Posterior vena cava (tissue), 2 donors: Measurements from ENCODE around the gene XRCC1. TPM values are rescaled to one million over a fixed set of nuclear protein-coding genes. Genes with fewer than 3 reads are reported as not detected.
A peak's percentile ranks its signal among the peaks of the same experiment; 100 is the strongest.

Source experiments
- DNase-seq: peaks from one replicate; pipeline ENCODE4 v3.0.0-alpha.2; 2020; ENCODE audit warnings: low spot score
- intact Hi-C, 2 donors: fragments of 100-400 bp; cut with DNase I; formaldehyde crosslinking; loops; one replicate each; pipeline versions ENCODE4 v1.14.1 to v1.14.2; 2022 to 2023
- long read RNA-seq, 2 donors: library from polyadenylated mRNA; unstranded; transcript quantifications; one replicate each; pipeline ENCODE4 v2.0.0, GENCODE V29; 2020 to 2021
- total RNA-seq, 2 donors: library from RNA; stranded (reverse); fragmentation: NEBNext Ultra II Directional; extraction: Animal tissue kit (Norgen Biotek cat#: 25700); gene quantifications; one replicate each; pipeline ENCODE4 v1.2.1, GENCODE V29; 2021
- donor health status: DM: yes; HTN: yes; CAD: no.
- donor health status: DM: yes; HTN: yes; CAD: no.

The XRCC1 gene, protein sequence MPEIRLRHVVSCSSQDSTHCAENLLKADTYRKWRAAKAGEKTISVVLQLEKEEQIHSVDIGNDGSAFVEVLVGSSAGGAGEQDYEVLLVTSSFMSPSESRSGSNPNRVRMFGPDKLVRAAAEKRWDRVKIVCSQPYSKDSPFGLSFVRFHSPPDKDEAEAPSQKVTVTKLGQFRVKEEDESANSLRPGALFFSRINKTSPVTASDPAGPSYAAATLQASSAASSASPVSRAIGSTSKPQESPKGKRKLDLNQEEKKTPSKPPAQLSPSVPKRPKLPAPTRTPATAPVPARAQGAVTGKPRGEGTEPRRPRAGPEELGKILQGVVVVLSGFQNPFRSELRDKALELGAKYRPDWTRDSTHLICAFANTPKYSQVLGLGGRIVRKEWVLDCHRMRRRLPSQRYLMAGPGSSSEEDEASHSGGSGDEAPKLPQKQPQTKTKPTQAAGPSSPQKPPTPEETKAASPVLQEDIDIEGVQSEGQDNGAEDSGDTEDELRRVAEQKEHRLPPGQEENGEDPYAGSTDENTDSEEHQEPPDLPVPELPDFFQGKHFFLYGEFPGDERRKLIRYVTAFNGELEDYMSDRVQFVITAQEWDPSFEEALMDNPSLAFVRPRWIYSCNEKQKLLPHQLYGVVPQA
- total RNA-seq, result 10 to 100 TPM; 13.7 to 14.2 TPM
- long read RNA-seq, donor 1, transcript XRCC1-201 (17 exons, 2,802 nt), result major isoform, 5 of 8 reads
- long read RNA-seq, donor 1, partial matches to known transcripts, result 3 of 8 reads
- long read RNA-seq, donor 1, other reads (novel, unspliced or antisense), result 0 of 8 reads
- long read RNA-seq, donor 2, transcript XRCC1-201 (17 exons, 2,802 nt), result major isoform, 41 of 77 reads
- long read RNA-seq, donor 2, partial matches to known transcripts, result 27 of 77 reads
- long read RNA-seq, donor 2, other reads (novel, unspliced or antisense), result 9 of 77 reads

GRCh38 chr19:43575156-43575950 is at the start of gene XRCC1, which contains the start of gene PINLYP:
TSS of gene XRCC1 (minus strand) at chr19:43575527. CDS start at chr19:43575458, 69 bp downstream.
TSS of gene PINLYP (plus strand) at chr19:43575801. CDS start at chr19:43577192, 1,391 bp downstream.
- intact Hi-C loops, result no loop called here
- DNase-seq, result peak; percentile 99

DNA sequence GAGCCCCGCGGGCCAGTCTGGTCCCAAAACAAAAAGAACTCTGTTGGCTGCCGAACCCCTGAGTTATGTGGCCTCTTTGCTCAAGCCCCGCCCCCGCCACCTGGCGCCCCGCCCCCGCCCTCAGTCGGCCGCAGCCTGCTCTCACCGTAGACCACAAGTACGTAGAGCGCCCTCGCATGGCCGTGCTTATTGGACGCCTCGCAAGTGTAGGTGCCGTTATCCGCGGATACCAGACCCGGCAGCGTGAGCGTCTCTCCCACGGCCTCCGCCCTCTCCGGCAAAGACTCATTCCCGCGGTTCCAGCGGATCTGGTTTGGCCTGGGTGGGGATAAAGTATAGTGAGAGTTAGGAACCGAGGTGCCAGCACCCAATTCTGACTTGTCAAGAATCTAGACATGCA is 49.6 kb upstream of the XRCC1 start:
- intact Hi-C loops, result no loop called here
- no peak for DNase-seq

GRCh38 chr19:43623889-43624670 is 48.8 kb upstream of the XRCC1 start:
- intact Hi-C loops, result no loop called here
- DNase-seq, result no peak

- DNase-seq, result no peak
- intact Hi-C loops, result no loop called here
These were observed 47.6 kb upstream of the XRCC1 start for GRCh38 chr19:43622956-43623355.

- DNase-seq, result no peak
- intact Hi-C loops, result no loop called here
These were observed 46.7 kb upstream of the XRCC1 start for GRCh38 chr19:43622070-43622469.

DNA sequence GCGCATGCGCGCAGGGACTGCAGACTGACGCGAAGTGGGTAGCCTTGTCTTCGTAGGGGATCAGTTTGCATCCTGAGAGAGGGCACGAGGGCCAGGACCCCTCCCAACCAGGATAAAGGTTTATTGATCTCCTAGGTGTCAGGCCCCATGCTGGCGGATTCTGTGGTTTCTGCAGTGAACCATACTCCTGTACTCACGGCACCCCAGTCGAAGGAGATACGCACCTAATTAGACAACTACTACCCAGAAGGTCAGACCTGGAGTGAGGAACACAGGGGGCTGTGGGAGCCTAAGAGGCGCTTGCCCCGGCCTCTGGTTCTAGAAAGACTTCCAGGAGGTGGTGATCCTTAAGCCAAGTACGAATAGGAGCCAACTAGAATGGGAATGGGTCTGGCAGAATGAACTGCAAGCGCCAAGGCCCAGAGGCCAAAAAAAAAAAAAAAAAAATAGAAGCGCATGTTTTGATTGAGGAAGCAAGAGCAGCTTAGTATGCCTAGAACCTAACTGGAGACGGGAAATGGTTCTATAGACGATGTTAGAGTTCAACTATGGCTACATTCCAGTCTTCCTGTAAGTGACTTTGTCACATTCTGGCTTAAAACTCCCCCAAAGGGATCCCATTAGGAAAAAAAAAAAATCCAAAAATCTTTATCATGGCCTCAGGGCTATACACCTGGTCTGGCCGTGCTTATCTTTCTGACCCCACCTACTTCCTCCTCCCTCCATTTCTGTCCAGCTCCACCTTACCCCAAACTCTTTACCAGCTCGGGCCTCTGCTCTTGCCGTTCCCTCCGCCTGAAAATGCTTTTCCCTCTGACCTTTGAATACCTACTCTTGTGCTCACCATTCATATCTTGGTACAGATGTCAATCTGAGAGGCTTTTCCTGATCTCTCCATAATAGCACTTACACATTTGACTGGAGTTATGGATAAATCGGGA is 45.0 kb upstream of the XRCC1 start:
- intact Hi-C loops, result no loop called here
- no peak for DNase-seq

- intact Hi-C loops, result no loop called here
- DNase-seq, result peak; percentile 95
These were observed 44.1 kb upstream of the XRCC1 start, which contains the start of gene ZNF428 for GRCh38 chr19:43619262-43620060. TSS of gene ZNF428 (minus strand) at chr19:43619629. CDS start at chr19:43614304, 5,325 bp downstream.

DNA sequence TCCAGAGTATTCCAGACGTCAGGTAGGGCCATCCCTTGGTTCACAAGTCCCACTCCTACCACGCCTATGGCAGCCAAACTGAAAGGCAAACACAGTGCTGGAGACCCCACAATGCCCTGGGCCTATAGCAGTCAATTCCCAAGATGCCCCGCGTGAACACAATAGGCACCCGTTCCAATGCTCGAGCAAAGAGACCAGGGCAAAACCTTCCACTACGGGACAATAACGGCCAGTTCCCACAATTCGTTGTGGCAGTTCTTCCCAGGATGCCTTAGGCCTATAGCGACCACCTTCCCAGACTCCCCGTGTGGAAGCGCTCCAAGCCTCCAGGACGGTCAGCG is 43.6 kb upstream of the XRCC1 start:
- intact Hi-C loops, result no loop called here
- no peak for DNase-seq

GRCh38 chr19:43616954-43617353 is 41.6 kb upstream of the XRCC1 start:
- DNase-seq, result no peak
- intact Hi-C loops, result no loop called here

- intact Hi-C loops, result no loop called here
- DNase-seq, result no peak
These were observed 41.0 kb upstream of the XRCC1 start for GRCh38 chr19:43616306-43616705.

- no peak for DNase-seq
- intact Hi-C loops, result no loop called here
These were observed 37.0 kb upstream of the XRCC1 start for GRCh38 chr19:43612374-43612773.

DNA sequence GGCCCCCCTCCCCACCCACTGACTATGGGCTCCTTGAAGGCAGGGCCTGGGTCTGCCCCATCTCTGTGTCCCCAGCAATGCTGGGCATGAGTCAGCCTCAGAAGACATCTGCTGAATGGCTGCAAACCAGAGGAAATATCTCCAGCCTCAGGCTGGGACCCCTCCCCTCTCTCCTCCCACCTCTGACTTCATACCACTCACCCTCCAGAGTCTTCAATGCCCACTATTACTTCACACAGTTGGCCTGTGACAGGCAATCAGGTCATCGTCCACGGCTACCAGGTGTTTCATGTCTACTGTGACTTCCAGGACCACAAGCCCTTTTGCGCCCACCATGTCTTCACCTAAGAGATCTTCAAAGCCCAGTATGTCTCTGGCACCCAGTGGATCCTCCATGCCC is 36.5 kb upstream of the XRCC1 start, which contains the start of gene SRRM5:
SRRM5 (plus strand) TSS at position 301 of the 400 bp plus-strand sequence; CDS start at position 335, 34 bp downstream.
- no peak for DNase-seq
- intact Hi-C loops, result no loop called here

GRCh38 chr19:43610493-43610892 is 35.2 kb upstream of the XRCC1 start:
- no peak for DNase-seq
- intact Hi-C loops, result no loop called here

- intact Hi-C loops, result no loop called here
- DNase-seq, result no peak
These were observed 34.5 kb upstream of the XRCC1 start for GRCh38 chr19:43609872-43610271.

GRCh38 chr19:43607238-43608205 is 32.2 kb upstream of the XRCC1 start:
- intact Hi-C loops, result no loop called here
- DNase-seq, result no peak
